GM08714 (cell line): ENCODE measurements around the gene ACSF3.
"Not testable (repeated sequence)": the region's sequence is repeated elsewhere in the genome, so short reads cannot be mapped to it uniquely, and the experiment has no call there.

ENCODE experiments used
- H3K4me3 ChIP-seq: fragments of 200-500 bp; sonication (Bioruptor generic); 2 replicates; pipeline ENCODE4 v1.5.1; 2014; ENCODE audit warnings: mild to moderate bottlenecking, low read length, inconsistent platforms
- ZNF274 ChIP-seq: IDR thresholded peaks from 2 replicates; pipeline ENCODE4 v1.6.1; 2012; ENCODE audit warnings: mild to moderate bottlenecking, low read depth, low read length

The ACSF3 gene

DNA sequence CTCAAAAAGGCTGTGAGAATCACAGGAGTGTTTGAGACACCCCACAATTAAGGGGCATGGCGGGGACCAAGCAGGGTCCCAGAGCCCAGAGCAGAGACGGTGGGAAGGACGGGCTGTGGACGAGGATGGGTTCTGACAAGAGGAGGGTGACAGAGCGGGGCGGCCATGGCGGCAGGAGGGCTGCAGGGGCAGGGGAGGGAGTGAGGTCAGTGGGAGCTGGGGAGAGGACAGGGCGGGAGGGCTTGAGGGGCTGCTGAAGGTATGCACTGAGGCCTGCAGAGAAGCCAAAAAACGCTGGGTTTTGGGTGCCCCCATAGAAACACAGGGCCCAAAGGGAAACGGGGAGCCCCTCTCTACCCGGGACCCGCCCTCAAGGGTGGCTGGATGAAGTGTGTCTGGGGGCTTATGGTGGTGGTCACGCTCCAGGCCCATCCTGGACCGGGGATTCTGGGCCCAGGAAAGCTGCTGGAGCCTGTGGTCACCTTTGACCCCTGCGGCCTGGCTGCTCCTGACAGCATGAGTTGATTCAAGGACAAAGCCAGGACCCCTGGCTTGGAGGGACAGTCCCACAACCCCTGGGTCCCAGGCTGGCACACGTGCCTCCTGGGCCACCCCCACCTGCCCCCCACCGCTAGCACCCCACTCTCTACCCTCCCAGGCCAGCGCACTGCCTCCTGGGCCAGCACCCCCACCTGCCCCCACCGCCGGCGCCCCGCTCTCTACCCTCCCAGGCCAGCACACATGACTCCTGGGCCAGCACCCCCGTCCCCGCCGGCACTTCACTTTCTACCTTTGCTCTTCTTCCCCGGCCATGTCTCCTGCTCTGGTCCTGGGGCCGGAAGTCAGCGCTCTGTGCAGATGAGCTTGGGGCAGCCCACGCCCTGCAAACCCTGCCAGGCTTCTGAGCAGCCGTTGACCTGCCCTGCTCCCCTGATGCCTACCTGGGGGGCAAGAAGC, 31.0 kb upstream of the ACSF3 start:
- no peak overlapping the region for H3K4me3 ChIP-seq
- TF ChIP-seq ZNF274 = no peak

GRCh38 chr16:89063768-89064320, 29.8 kb upstream of the ACSF3 start:
- no peak for TF ChIP-seq ZNF274
- H3K4me3 ChIP-seq = no peak overlapping the region

- no peak for TF ChIP-seq ZNF274
- H3K4me3 ChIP-seq = no peak overlapping the region
Measured at GRCh38 chr16:89064606-89065457, 28.8 kb upstream of the ACSF3 start.

- no peak overlapping the region for H3K4me3 ChIP-seq
- TF ChIP-seq ZNF274 = no peak
Measured at GRCh38 chr16:89065458-89065822, 28.2 kb upstream of the ACSF3 start.

- H3K4me3 ChIP-seq = no peak overlapping the region
- no peak for TF ChIP-seq ZNF274
Measured at GRCh38 chr16:89066721-89067120, 26.9 kb upstream of the ACSF3 start.

DNA sequence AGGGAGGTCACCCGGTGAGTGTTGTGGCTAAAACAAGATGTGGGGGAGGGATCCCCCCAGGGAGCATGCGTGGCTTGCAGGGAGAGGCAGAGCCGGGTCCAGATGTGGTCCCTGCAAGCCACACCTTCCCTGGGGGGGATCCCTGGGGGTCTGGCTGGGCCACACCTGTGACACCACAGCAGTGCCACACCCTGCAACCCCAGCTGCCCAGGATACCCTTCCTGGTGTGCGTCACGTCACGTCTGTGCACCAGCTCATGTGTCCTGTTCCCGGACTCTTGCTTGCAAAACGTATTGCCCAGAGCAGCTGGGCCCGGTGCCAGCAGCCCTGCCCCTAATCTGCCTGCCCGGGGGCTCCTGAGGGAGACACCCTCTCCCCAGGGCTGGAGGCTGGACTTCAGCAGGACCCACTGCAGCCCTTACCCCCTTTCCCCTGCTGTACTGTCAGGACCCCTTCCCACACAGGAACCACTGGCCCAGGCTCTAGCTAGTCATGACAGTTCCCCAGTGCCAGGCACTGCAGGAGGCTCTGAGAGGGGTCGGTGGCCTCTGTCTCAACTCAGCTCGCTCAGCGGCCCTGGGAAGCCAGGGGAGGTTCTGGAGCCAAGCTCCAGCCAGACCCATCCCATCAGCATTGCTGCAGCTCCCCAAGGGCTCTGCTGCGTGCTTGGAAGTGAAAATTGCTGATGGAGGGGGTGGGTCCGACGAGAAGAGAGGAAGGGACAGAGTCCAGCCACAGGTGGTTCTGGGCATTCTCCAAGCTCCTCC, 25.8 kb upstream of the ACSF3 start:
- H3K4me3 ChIP-seq = no peak overlapping the region
- TF ChIP-seq ZNF274 = no peak

DNA sequence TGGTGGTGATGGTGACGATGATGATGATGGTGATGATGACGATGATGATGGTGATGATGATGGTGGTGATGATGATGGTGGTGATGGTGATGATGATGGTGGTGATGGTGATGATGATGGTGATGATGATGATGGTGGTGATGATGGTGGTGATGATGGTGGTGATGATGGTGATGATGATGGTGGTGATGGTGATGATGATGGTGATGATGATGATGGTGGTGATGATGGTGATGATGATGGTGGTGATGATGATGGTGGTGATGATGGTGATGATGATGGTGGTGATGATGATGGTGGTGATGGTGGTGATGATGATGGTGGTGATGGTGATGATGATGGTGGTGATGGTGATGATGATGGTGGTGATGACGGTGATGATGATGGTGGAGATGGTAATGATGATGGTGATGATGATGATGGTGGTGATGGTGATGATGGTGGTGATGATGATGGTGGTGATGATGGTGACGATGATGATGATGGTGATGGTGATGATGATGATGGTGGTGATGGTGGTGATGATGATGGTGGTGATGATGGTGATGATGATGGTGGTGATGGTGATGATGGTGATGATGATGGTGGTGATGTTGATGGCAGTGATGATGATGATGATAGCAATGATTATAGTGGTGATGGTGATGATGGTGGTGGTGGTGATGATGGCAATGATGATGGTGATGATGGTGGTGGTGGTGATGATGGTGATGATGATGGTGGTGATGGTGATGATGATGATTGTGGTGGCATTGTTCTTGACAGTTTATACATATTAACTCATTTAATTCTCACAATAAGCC, 24.6 kb upstream of the ACSF3 start:
- not testable (repeated sequence) for H3K4me3 ChIP-seq

DNA sequence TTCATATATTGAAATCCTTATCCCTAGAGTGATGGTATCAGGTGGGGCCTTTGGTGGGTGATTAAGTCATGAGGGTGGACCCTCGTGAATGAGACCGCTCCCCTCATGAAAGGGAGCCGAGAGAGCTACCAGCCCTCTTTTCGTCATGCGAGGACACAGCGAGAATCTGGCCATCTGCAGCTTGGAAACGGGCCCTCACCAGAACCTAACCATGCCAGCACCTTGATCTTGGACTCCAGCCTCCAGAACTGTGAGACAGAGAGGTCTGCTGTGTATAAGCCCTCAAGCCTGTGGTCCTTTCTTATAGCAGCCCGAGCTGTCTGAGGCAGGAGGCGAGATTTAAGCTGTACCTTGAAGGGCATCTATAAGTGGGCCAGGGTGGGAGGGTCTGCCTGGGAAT, 23.7 kb upstream of the ACSF3 start:
- no peak for TF ChIP-seq ZNF274
- H3K4me3 ChIP-seq = no peak overlapping the region

DNA sequence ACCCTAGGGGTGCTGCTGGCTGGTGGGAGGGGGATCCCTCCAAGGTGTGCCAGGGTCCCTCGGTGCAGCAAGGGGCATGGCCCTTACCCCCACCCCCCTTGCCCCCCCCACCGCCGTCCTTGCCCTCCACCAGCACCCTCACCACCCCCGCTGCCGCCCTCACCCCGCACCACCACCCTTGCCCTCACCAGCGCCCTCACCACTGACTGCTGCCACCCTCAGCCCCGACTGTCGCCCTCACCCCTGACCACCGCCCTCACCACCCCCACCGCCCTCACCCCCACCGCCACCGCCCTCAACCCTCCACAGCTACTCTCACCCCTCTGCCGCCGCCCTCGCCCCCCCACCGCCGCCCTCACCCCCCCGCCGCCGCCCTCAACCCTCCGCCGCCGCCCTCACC, 23.1 kb upstream of the ACSF3 start:
- no peak for TF ChIP-seq ZNF274
- no peak overlapping the region for H3K4me3 ChIP-seq

GRCh38 chr16:89071686-89072547, 21.7 kb upstream of the ACSF3 start:
- TF ChIP-seq ZNF274 = no peak
- H3K4me3 ChIP-seq = no peak overlapping the region

DNA sequence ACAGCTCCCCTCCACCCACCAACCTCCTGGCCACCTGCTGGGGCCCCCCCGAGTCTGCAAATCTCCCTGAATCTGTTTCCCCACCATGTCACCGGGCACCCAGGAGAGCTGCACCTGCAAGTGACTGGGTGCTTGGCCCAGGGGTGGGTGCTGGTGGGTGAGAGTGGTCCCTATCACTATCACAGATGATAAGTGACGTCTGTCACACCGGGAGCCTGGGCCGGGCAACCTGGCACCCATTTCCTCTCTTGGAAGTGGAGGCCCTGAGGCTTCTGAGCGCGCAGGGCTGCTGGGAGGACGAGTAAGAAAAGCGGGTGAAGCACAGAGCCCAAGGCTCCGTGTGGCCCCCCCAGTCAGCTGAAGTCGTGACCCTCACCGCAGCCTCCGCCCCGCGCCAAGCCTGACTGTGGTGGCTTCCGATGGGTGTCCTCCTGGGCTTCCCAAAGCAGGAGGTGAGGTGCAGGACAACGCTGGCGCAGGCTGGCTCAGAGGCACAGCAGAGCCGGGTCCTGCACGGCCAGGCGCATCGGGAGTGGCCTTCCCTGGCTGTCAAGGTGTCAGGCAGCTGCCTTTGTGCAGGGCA, 21.0 kb upstream of the ACSF3 start:
- no peak overlapping the region for H3K4me3 ChIP-seq
- TF ChIP-seq ZNF274 = no peak
